ENCODE measurements around the gene MARK2.
"Not testable (repeated sequence)": the region's sequence is repeated elsewhere in the genome, so short reads cannot be mapped to it uniquely, and the experiment has no call there.

MARK2 gene

DNA sequence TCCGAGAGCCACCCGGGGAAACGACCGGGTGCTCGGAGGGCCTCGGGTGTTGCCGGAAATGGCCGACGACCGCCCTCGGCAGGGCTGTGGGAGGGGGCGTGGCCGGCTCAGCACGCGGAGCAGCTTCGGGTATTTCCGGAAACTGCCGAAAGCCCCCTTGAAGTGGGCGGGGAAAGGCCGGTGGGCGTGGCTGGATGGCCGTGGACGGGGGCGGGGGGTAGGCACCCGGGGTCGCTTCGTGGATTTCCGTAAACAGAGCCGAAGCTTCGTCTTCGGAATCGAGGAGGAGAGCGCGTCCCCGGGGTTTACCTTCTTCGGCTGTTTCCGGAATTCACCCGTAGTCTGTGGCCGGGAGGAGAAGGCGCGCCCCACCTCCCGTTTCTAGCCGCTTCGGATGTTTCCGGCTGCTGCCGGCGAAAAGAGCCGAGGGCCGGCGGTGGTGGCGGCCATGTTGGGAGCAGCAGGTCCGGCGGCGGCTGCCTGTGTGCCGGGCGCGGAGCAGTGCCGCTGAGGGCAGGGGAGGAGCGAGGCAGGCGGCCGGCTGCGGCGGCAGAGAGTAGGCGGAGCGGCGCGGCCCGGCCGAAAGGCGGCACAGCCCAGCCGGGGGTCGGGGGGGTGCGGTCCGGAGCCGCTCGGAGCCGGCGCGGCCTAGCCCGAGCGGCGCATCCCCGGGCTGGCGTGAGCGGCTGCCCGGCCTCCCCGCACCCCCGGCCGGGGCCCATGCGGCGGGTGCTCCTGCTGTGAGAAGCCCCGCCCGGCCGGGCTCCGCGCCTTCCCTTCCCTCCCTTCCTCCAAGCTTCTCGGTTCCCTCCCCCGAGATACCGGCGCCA is at the start of gene MARK2:
MARK2 (plus strand) TSS at position 433 of the 830 bp plus-strand sequence; CDS start at position 830, 397 bp downstream.
- DNase-seq, result peak; percentile 99 to 100 (median 99)

DNA sequence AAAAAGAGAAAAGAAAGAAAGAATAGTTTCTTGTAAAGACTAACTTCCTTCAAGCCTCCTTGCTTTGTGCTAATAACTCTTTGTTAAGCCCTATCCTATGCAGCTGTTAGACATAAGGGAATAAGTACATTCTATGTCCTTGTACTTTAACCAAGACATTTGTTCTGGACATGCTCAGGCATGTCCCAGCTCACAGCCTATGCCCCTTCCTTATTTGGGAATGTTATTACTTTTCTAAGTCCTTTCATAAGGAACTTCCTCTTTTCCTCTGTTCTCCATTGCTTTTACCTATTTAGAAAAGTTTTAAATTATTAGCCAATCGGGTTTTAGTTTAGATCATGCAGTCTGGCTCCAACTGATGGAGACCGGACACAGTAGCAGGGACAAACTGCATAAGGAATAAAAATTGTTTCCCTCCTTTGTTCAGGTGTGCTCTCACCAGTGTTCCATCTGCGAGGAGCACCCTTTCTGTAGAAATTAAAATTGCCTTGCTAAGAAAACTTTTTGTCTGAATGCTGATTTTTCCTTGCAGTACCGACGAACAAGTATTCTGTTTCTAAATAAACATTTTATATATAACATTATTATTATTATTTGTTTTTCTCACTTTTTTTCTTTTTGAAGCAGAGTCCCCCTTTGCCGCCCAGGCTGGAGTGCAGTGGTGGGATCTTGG is 47.3 kb upstream of the MARK2 start:
- DNase-seq, result no peak

DNA sequence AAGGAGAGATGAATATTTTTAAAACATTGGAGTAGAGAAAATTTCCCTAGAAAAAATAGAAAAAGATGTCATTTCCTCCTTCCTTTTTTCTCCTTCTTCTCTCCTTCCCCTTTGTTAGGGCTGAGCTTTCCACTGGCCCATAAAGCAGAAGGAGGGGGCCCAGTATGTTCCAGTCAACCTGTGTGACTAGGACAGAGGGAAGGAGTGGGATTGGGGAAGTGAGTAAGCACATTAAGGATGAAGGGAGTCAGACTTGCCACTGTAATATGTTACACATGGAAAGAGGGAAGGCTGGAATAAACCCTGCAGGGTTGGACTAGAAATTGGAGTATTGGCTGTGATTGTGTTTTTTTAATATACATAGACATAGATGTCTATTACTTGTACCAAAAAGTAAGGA is 45.7 kb upstream of the MARK2 start:
- peak; percentile 70 to 79 (median 75) for DNase-seq

DNA sequence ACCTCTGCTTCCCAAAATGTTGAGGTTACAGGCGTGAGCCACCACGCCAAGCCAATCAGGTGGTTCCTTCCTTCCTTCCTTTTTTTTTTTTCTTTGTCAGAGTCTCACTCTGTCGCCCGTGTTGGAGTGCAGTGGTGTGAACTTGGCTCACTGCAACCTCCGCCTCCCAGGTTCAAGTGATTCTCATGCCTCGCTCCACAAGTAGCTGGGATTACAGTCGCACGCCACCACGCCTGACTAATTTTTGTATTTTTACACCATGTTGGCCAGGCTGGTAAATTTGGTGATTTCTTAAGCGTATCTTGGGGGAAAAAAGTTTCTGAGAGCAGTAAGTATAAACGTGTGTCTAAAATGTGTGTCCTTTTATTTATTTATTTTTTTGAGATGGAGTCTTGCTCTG is 43.8 kb upstream of the MARK2 start:
- DNase-seq, result no peak

DNA sequence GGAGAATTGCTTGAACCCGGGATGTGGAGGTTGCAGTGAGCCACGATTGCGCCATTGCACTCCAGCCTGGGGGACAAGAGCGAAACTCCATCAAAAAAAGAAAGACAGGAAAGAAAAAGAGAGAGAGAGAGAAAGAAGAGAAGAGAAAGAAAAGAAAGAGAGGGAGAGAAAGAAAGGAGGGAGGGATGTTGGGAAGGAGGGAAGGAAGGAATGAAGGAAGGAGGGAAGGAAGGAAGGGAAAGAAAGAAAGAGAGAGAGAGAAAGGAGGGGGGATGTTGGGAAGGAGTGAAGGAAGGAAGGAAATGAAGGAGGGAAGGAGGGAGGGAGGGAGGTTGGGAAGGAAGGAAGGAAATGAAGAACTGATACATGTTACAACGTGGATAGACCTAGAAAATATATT is 38.0 kb upstream of the MARK2 start:
- DNase-seq, result no peak

DNA sequence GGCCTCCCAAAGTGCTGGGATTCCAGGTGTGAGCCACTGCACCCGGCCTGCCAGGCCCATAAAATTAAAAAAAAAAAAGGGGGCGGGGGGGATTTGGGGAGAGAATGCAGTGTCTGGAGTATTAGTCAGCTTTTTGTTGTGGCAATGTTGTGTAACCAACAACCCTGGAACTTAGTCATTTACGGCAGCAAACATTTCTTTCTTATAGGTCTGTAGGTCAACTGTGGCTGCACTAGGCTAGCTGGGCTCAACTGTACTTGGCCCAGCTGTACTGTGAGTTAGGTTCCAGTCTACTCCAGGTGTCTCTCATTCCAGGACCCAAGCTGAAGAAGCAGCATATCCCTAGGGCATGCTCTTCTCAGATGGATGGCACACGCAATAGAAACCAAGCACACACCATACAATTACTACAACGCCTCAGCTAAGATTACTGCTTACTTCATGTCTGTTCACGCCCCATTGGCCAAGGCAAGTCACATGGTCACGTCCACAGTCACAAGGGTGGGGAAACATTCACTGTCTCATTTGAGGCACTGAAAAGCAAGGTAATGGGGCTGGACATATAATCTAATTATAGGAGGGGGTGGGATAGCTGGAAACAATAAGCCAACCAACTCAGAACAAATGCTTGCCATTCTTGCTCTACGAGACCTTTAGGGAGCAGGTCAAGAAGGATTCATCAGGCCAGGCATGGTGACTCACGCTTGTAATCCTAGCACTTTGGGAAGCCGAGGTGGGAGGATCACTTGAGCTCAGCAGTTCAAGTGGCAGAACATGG is 36.1 kb upstream of the MARK2 start:
- DNase-seq, result peak in 2 of 3 donors; percentile 11 to 30

DNA sequence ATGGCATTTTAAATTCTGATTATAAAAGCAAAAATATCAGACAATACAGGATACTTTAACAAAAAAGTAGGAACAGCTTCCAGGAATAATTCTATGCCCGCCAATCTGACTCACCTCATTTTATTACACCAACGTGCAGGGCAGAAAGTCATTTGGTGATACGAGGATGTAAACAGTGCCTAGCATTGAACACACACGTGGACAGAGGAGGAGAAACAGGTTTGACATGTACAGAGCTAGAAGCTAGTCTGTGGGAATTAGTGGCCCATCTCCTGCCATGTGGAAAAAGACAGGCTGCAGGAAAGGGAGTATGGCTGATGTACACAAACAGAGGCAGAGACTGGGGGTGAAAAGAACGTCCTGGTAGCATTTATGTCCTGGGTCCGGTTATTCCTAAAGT is 34.7 kb upstream of the MARK2 start:
- DNase-seq, result no peak

DNA sequence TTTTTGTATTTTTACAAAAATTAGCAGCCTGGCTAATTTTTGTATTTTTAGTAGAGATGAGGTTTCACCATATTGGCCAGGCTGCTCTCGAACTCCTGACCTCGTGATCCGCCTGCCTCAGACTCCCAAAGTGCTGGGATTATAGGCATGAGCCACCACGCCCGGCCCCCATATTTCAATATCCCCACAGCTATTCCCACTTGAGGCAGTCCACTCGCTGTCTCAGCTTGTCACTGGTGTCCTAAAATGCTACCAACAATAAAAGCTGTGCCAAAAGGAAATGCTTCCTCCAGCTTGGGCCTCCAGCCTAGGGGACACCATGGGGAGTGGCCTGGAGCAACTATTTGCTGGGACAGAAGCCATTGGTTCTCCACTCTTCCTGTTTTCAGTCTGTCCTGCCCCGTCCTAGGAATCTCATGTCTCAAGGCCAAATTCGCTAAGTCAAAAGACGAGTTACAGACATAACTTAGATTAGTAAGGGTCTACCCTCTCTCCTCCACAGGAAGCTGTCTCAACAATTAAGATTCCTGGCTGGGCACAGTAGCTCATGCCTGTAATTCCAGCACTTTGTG is 33.0 kb upstream of the MARK2 start:
- no peak for DNase-seq

DNA sequence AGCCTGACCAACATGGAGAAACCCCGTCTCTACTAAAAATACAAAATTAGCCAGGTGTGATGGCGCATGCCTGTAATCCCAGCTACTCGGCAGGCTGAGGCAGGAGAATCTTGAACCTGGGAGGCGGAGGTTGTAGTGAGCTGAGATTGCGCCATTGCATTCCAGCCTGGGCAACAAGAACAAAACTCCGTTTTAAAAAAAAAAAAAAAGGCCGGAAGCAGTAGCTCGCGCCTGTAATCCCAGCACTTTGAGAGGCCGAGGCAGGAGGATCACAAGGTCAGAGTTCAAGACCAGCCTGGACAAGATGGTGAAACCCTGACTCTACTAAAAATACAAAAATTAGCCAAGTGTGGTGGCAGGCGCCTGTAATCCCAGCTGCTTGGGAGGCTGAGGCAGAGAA is 28.5 kb upstream of the MARK2 start:
- not testable (repeated sequence) for DNase-seq

DNA sequence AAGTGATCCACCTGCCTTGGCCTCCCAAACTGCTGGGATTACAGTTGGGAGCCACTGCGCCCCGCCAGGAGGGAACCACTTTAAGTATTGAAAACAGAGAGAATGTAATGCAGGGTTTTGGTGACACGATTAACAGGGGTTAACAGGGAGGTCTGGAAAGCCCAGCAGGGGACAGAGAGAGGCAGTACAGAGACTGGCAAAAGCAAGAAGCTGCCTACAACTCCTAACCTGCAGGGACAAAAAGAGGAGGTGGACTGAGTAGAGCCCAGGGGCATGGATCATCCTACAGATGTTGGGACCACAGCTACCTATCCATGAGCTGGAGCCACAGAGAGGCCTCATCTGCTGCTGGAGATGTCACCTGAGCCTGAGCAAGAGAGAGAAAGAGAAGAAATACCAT is 27.4 kb upstream of the MARK2 start:
- DNase-seq, result peak in 1 of 3 donors; percentile 13

DNA sequence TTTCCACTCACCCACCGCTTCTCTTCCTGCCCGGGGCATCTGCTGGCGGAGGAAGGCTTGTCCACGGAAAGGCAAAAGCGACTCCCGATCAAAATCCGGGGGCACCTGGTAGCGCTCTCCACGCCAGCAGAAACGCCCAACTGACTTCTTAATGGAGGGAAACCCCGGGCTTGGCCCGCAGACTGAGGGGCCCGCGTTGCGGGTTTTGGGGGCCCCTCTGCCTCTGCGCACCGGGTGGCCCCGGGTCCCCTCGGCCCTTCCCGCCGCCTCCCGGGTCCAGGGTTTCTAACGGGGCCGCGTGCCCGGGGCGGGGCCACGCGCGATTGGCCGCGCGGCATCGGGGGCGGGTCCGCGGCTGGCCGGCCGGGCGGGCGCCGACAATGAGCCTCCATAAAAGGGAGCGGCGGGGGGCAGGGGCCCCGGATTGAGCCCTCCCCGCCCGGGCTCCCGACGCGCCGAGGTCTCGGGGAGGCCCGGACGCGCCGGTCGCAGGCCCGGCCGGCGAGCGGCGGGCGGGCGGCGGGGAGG is 25.8 kb upstream of the MARK2 start, which contains the start of gene SPINDOC:
SPINDOC (plus strand) TSS at position 422 of the 528 bp plus-strand sequence. CDS start 231 bp downstream, outside the sequence.
- DNase-seq, result peak; percentile 79 to 94 (median 88)

DNA sequence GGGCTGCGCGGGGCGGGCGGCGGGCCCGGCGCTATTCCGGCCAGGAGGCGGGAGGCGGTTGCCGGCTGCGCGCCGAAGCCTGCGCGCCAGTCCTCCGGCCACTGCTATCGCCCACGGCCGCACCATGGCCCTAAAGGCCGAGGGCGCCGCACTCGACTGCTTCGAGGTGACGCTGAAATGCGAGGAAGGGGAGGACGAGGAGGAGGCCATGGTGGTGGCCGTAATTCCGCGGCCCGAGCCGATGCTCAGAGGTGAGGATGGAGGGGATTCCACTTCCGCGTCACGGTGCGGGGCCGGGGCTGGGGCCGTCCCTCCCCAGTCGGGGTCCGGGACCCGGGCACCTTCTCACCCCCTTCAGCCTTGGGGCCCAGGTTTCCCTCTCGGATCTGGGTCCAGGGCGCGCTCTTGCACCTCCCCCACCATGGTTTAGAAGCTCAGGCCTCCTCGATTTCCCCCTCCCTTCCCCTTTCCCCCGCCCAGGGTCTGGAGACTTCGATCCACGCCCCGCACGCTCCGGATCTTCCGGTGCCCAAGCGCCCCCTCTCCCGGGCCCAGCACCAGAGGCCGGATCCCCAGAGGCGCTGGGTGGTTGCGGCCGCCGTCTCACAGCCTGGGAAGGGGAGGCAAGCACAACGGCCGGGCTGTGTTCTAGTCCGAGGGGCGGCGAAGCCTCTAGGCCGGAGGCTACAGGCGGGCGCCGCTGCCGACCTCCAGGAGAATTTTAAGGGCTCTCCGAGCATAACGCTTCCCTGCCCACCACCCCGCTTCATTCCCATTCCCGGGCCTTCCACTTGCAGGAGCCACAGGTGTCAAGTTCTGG is 25.1 kb upstream of the MARK2 start:
- DNase-seq, result peak in 2 of 3 donors; percentile 19 to 67

DNA sequence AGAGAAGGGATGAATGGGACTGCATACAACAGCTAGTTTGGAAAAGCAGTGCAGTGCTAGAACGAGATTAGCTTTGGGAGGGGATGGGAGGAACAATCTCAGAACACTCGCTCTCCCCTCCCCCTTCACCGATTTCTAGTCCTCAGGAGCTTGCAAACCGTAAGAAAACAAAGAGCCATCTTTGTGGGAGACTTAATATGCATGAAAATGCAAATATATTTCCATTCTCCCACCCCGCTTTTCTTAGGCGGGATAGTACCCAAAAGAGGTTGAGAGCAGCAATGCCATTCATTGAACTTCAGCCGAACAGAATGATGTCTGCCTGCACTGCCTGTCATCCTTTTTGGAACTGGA is 24.6 kb upstream of the MARK2 start:
- DNase-seq, result peak in 1 of 3 donors; percentile 11

DNA sequence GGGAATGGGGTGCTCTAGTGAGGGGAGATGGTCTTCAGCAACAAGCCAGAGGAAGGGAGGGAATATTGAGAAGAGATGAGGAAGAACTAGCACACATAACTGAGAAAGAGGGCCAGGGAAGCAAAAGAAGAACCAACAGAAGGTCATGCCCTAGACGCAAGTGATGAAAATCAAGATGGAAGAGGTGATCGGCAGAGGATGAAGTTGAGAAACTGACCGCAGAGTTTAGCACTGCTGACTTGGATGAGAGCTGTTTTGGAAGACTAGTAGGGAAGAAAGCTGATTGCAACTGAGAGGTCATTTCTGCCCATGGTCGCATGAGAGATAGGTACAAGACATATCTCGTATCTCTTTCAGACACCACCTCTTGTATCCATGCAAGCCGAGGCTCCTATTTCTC is 22.7 kb upstream of the MARK2 start:
- DNase-seq, result no peak

DNA sequence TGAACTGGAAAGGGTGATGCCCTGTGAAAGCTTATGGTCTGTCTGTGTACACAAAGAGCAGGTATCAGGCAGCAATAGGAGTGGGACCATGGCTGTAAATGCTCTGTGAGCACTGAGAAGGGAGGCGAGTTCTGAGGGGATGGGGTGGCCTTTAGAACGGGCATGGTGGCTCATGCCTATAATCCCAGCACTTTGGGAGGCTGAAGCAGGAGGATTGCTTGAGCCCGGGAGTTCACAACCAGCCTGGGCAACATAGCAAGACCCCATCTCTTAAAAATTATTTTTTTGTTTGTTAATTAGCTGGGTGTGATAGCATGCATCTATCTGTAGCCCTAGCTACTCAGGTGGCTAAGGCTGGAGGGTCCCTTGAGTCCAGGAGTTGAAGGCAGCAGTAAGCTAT is 22.2 kb upstream of the MARK2 start:
- DNase-seq, result no peak

DNA sequence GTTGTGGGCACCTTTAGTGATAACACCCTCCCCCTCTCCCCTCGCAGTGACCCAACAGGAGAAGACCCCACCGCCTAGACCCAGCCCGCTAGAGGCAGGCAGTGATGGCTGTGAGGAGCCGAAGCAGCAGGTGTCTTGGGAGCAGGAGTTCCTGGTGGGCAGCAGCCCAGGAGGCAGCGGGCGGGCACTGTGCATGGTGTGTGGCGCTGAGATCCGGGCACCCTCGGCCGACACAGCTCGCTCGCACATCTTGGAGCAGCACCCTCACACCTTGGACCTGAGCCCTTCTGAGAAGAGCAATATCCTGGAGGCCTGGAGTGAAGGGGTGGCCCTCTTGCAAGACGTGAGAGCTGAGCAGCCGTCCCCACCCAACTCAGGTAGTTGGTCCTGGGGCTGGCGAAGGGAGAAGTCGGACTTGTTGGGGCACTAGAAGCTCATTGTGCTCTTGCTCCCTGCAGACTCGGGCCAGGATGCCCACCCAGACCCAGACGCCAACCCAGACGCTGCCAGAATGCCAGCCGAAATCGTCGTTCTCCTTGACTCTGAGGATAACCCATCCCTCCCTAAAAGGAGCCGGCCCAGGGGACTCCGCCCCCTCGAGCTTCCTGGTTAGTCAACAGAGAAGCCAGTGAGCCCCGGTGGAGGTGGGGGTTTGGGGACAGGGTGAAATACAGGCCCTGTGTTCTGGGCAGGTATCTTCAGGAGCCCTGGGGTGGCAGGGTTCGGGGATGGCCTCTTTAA is 21.0 kb upstream of the MARK2 start:
- DNase-seq, result no peak

DNA sequence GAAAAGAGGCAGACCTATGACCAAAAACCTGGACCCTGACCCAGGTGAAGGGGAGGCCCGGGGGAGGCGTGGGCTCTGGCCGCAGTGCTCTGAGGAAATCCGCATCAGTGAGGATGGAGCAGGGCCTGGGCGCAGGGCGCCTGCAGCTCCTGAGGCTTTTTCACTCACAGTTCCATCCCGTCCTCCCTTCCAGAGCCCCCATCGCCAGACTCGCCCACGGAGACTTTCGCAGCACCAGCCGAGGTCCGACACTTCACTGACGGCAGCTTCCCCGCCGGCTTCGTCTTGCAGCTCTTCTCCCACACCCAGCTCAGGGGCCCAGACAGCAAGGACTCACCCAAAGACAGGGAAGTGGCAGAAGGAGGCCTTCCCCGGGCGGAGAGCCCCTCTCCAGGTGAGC is 20.3 kb upstream of the MARK2 start:
- DNase-seq, result no peak

DNA sequence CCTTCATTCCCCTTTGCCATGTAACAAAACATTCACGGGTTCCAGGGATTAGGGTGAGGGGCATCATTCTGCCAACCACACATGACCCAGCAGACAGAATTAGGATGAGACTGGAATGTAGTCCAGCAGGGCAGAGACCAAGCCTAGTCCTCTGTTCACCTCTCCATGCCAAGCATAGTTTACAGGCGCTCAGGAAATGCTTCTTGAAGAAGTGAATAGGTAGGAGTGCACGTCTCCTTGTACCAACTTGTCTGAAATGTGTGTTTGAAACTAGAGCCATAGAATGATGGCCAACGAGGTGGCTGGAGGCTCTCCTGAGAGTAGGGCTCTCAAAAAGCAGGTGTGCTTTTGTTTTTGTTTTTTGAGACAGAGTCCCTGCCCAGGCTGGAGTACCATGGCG is 17.5 kb upstream of the MARK2 start:
- DNase-seq, result no peak

DNA sequence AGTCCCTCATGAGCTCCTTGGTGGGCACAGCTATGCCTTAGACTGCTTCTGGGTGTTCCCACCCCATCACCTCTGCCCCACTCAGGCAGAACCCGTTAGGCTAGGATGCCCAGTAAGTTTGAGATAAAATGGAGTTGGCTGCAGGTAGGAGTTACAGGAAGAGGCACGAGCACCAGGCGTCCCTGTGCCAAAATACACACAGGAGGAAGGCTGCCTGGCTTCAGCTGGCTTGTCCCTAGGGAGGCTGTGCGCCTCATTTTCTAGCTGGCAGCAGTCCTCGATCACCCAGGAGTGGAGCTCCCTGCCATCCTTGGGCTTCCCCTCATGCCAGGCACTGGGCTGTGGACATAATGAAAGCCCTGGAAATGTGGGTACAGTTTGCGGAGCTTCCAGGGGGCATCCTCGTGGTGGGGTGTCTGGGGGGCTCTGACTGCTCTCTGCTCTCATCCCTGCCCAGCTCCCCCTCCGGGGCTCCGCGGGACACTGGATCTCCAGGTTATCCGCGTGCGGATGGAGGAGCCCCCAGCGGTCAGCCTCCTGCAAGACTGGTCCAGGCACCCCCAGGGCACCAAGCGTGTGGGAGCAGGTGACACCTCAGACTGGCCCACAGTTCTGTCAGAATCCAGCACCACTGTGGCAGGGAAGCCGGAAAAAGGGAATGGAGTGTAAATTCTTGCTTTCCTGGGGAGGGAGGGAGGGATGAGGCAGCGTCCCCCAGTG is 12.3 kb upstream of the MARK2 start:
- no peak for DNase-seq

DNA sequence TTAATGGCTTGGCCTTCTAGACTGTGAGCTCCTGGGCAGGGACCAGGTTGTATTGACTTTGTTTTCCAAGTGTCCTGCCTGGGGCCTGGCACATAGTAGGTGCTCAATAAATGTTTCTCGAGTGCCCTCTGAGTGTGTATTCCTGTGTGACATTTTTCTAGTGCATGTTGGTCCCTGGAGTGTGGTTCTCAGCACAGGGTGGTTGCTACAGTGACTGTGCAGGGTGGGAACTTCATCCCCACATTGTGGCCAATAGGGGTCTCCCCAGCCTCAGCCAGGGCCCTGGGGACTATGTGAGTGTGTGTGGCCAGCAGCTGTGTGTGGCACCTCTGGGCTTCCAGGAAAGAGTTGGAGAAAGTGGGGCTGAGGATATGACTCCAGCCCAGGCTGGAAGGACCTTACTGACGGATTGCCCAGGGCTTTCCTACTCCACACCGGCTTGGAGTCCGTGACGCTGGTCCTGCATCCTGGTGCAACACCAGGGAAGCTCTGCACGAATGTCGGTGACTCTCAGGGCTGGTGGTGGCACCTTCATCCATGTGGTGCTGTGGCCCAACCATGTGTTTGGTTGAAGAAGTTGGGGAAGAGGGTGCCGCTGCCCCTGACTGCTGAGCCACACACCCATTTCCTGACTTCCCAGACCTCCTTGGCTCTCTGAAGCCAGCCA is 9.0 kb upstream of the MARK2 start:
- peak in 1 of 3 donors; percentile 39 for DNase-seq
